ENCODE results near the gene USP9X.
"Not testable (repeated sequence)": the region's sequence is repeated elsewhere in the genome, so short reads cannot be mapped to it uniquely, and the experiment has no call there.

USP9X gene

GRCh38 chrX:41084893-41085511 is at the start of gene USP9X:
Gene USP9X (plus strand): TSS chrX:41085445. CDS start chrX:41123629, 38,184 bp downstream.
- peak; percentile 79 for DNase-seq (ENCODE audit: low spot score)

GRCh38 chrX:41035582-41035981 is 49.7 kb upstream of the USP9X start:
- no peak for DNase-seq (ENCODE audit: low spot score)

- no peak for DNase-seq (ENCODE audit: low spot score)
These were observed 48.4 kb upstream of the USP9X start for GRCh38 chrX:41036668-41037326.

GRCh38 chrX:41043196-41043595 is 42.0 kb upstream of the USP9X start:
- DNase-seq (ENCODE audit: low spot score) = no peak

DNA sequence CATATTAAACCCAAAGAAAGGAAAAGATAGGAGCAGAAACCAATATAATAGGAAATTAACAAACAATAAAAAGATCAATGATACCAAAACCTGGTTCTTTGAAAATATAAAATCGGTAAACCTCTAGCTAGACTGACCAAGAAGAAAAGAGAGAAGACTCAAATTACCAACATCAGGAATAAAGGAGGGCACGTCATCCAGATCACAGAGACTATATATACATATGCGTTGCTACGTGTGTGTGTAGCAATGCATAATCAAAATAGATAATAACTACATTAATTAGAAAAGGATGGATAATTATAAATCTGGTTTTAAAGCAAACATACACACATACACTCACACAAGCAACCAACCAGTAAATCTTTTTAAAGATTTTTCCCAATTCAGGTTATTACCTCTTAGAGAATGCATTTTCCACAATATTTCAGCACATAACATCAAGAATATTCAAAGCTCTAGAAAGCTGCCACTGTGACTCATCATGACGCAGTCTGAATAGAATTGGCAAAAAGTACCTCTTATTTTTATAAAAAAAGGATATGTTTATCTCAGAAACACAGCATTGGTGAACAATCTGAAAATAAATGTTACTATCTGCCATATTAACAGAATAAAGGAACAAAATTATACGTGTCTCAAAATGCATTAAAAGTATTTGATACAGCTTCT is 41.4 kb upstream of the USP9X start:
- no peak for DNase-seq (ENCODE audit: low spot score)

DNA sequence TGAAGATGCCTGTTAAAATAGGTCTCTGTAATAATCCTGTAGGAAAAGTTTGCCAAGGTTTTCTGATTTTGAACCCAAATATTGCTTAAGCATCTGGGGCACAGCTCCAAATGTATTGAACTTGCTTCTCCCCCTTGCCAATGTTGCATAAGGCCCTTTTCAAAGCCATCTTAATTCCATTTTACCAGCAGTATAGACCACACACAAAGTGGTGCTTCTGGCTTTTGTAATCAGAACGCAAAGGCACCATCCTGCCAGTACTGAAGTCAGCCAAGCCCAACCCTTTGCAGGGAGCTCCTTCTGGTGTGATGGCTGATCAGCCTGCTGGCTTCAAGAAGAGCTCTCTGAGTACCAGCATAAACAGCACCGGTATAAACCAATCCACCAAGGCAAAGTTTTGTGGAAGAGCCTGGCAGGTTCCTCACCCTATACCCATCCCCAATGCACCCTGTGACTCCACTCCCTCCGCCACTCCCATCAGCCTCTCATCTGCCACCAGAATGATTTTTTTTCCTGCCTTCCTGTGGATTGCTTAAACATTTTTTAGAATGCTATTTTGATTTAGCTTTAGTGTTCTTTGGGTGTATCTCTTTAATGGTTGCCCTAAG is 39.2 kb upstream of the USP9X start:
- no peak for DNase-seq (ENCODE audit: low spot score)

DNA sequence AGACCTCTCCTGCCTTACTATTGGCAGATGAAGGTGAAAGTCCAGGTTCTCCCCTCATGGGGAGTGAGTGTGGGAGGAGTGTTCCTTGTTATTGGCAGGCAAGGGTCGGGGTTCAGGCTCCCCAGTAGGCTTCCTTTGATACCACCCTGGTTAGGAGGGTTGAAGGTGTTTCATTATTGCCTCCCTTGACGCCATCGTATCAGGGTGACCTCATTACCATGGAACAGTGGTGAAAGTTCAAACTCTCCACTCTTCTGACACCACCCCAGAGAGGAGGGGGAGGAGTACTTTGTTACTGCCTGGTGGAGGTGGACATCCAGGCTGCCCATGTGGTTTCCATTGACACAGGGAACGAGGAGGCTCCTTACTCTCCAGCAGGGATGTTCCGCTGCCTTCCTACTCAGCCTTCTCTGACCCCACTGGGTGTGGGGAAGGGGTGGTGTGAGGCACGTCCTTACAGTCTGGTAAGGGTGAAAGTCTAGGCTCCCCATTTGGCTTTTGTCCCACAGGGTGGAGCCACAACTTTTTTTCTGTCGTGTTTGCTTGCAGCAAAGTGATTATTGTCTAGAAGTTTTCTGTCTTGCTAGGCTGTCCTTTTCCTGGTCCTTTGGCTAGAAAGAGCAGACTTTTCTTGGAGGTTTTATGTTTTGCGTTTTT is 37.2 kb upstream of the USP9X start:
- no peak for DNase-seq (ENCODE audit: low spot score)

- no peak for DNase-seq (ENCODE audit: low spot score)
These were observed 34.9 kb upstream of the USP9X start for GRCh38 chrX:41050359-41050758.

- no peak for DNase-seq (ENCODE audit: low spot score)
These were observed 34.0 kb upstream of the USP9X start for GRCh38 chrX:41051288-41051687.

DNA sequence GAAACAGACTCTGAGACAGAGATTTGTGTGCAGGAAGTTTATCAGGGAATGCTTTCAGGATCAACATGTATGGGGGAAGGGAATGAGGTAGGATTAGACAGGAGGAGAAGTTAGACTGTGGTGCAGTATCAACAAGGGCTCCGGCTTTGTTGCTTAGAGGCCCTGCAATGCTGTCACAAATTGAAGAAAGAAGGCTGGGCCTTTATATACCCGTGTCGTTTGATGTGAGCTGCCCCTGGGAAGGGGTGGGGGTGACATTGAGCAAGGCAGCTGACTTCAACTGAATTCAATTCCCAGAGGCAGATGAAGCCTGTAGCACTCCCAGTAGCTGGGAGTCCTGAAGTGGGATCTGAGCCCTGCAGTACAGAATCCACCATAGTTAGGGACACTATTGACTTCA is 29.5 kb upstream of the USP9X start:
- no peak for DNase-seq (ENCODE audit: low spot score)

DNA sequence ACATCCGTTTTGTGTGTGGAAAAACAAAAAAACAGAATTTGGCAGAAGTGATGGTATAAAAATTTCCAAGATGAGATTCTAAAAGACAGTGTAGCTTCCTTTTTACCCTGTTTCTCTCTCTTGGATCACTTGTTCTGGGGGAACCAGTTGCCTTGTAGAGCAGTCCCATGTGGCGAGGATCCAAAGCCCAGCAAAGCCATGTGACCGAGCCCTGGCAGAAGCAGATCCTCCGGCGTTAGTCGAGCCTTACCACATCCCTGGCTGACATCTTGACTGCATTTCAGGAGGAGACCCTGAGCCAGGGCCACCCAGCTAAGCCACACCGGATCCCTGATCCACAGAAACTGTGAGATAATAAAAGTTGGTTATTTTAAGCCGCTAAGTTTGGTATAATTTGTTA is 22.0 kb upstream of the USP9X start:
- not testable (repeated sequence) for DNase-seq (ENCODE audit: low spot score)

DNA sequence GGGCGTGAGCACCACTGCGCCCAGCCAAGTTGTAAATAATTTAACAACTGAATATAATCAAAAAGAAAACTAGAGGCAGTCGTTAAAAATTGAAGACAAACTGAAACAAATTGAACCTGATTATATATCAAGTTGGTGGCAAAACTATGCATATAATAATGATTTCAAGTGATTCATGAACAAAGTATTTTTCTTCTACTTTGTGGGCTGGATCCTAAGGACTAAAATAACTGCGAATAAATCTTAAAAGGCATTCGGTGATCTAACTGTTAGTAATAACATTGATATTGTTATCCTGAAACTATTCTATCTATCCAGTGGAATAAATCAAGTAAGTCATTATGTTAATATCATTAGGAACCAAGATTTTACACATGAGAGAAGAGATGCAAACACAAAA is 21.2 kb upstream of the USP9X start:
- DNase-seq (ENCODE audit: low spot score) = no peak

- DNase-seq (ENCODE audit: low spot score) = no peak
These were observed 18.9 kb upstream of the USP9X start for GRCh38 chrX:41066391-41066790.

DNA sequence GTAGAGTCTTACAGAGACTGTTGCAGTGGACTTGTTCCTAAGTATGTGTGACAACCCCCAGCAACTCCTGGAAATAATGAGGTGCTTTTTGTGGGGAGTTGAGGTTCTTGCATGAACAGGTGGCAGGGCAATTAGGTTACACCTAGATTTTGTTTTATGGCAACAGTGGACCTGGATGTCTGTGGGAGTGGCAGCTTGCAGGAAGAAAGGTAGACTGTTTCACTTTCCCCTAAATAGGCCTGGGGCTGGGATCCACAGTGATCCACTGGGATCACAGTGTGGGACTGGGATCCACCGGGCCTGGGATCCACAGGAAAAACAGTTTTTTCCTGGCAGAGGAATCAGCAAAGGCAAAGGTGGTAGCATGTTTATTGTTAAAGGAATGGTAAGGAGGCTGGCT is 18.3 kb upstream of the USP9X start:
- no peak for DNase-seq (ENCODE audit: low spot score)

- no peak for DNase-seq (ENCODE audit: low spot score)
These were observed 17.5 kb upstream of the USP9X start for GRCh38 chrX:41067721-41068120.

DNA sequence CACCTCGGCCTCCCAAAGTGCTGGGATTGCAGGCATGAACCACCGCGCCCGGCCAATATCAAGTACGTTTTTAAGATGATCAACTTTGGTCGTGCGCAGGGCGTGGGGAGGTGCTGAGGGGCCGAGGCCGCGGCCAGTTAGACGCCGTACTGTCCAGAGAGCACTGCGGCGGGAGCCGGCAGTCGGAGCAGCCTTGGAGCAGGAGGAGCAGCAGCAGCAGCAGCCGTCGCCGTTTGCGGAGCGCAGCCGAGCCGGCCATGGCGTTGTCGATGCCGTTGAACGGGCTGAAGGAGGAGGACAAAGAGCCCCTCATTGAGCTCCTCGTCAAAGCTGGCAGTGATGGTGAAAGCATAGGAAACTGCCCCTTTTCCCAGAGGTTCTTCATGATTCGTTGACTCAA is 8.5 kb upstream of the USP9X start:
- DNase-seq (ENCODE audit: low spot score) = no peak

DNA sequence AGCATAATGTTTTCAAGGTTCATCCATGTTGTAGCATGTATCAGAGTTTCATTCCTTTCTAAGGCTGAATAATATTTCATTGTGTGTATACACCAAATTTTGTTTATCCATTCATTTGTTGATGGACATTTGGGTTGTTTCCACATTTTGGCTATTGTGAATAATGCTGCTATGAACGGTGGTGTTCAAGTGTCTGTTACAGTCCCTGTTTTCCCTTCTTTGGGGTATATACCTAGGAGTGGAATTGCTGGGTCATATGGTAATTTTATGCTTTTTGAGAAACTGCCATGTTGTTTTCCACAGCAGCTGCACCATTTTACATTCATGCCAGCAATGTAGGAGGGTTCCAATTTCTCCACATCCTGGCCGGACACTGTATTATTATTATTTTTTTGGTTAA is 3.4 kb upstream of the USP9X start:
- DNase-seq (ENCODE audit: low spot score) = no peak

GRCh38 chrX:41082783-41083182 is 2.5 kb upstream of the USP9X start:
- no peak for DNase-seq (ENCODE audit: low spot score)

DNA sequence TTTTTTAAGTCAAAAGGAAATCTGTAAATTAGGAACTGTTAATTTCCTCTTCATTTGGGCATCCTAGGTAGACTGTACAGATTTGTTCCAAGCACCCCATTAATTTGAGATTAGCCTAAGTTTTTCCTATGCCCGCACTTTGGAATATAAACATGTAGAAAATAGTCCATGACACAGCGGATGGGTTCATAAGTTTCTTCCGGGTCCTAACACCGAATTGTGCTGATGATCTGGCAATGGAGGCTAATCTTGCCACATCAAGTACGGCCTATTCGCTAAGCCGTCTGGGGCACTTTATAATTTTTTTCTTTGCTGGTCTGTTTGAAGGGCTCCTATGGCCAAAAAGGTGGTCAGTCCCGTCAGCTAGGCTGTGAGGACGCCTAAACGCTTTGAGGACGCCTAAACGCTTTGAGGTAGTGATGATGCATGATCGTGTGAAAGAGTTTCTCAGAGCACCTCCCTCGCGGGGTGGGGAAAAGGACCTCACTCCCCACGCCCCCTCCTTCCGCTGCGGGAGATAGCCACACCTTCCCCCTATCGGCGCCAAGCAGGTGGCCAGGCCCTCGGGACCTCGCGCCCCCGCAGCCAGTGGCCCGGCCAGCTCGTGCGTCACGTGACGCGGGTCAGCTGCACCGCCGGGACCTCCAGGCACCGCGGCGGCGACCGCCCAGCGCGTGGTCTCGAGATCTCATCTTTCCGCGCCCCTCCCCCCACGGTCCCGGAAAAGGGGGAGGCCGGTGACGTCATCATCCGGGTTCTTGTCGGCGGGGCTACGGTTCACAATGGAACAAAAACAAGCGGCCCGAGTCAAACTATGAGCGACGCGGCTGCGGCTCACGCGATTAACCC is 977 bp upstream of the USP9X start:
- peak; percentile 89 for DNase-seq (ENCODE audit: low spot score)

DNA sequence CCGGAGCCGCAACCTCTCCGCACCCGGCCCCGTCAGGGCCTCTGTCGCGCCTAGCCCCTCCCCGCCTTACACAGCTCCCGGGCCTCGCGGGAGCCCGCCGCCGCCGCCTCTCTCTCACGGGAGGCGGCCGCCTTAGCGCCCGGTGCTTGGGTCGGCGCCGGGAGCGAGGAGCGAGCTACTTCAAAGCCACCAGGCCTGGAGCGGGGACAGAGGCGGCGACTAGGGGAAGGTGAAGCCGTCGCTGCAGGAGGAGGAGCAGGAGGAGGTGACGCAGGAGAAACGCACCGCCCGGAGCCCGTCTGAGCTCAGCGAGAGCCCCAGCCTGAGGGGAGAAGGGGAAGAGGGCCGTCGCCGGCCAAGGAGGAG is 250 bp downstream of the USP9X start:
- DNase-seq (ENCODE audit: low spot score) = no peak

DNA sequence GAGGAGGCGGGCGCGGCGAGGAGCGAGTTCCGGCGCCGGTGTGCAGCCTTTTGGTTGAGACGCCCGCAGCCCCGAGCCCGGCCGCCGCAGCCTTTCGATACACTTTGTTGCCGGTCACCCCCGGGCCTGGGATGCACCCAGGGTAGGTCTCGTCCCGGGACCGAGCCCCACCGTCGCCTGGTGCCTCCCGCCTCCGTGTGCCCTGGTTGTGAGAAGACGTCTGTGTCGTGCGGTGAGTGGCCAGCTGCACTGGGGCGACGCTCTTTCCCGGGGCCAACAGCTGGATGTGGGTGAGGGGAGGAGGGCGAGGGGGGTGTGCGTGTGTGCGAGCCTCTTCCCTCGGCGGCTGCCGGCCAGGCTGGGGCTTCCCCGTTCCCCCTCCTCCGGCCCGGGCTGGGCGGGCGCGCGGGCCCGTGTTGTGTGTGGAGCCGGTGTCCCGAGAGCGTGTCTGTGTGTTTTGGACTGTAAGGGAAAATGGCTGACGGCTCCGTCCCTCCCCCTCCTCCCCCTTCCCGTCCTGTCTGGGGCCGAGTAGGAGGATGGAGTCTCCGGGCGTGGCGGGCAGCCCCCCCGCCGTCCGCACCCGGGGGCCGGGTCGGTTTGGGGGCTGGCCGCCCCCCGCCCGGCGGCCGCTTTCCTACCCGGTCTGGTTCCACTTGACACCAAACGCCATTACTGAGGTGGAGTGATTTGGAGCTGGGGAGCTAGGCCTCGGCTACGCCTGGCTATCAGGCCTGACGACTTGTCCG is 807 bp downstream of the USP9X start:
- DNase-seq (ENCODE audit: low spot score) = peak; percentile 59
